Suprapubic skin (tissue), 4 donors: ENCODE results near the gene MYH6. TPM values are rescaled to one million over a fixed set of nuclear protein-coding genes. Genes with fewer than 3 reads are reported as not detected.

Source experiments
- DNase-seq, 2 donors: peaks; one replicate each; pipeline ENCODE4 v3.0.0-alpha.2; 2019; ENCODE audit warnings: low spot score in 2 of 2
- H3K27ac ChIP-seq: fragments of 200-600 bp; sonication (generic); one replicate; pipeline ENCODE4 v1.5.1; 2019
- H3K27me3 ChIP-seq: fragments of 200-600 bp; sonication (generic); one replicate; pipeline ENCODE4 v1.5.1; 2019
- H3K36me3 ChIP-seq: fragments of 200-600 bp; sonication (generic); one replicate; pipeline ENCODE4 v1.5.1; 2019
- H3K4me1 ChIP-seq: fragments of 200-600 bp; sonication (generic); one replicate; pipeline ENCODE4 v1.5.1; 2019
- H3K4me3 ChIP-seq: fragments of 200-600 bp; sonication (generic); one replicate; pipeline ENCODE4 v1.5.1; 2019; ENCODE audit warnings: mild to moderate bottlenecking
- H3K9me3 ChIP-seq: fragments of 200-600 bp; sonication (generic); one replicate; pipeline ENCODE4 v1.5.1; 2019
- CTCF ChIP-seq, 2 donors: fragments of 200-600 bp in 1 of 2; fragments of 450-650 bp in 1 of 2; sonication (generic) in 1 of 2; IDR thresholded peaks; one replicate each; pipeline ENCODE4 v1.5.1; 2016 to 2019; ENCODE audit warnings: antibody characterized with exemption in 2 of 2, mild to moderate bottlenecking in 1 of 2, moderate library complexity in 1 of 2
- EP300 ChIP-seq: sonication (generic); formaldehyde crosslinking; IDR thresholded peaks from one replicate; pipeline ENCODE4 v1.6.1; 2017; ENCODE audit warnings: antibody characterized with exemption
- POLR2A ChIP-seq, 2 donors: fragments of 450-650 bp; IDR thresholded peaks; one replicate each; pipeline ENCODE4 v1.6.1; 2017; ENCODE audit warnings: antibody characterized with exemption in 2 of 2, mild to moderate bottlenecking in 2 of 2, moderate library complexity in 2 of 2
- POLR2AphosphoS5 ChIP-seq, 3 donors: sonication (generic); formaldehyde crosslinking; IDR thresholded peaks; one replicate each; pipeline ENCODE4 v1.6.1; 2017; ENCODE audit warnings: antibody characterized with exemption in 3 of 3
- WGBS: methylation state at CpG from one replicate; pipeline ENCODE4 v1.1.5; 2018; 5-methylcytosine and 5-hydroxymethylcytosine counted together
- total RNA-seq, 4 donors: library from RNA; depleted of rRNA; stranded (reverse); fragments of >200 nt; gene quantifications; one replicate each; pipeline ENCODE4 v1.1.0, GENCODE V29; 2016

MYH6 gene
- total RNA-seq, 4 donors from 2014 or later: not detected

GRCh38 chr14:23409966-23410635 lies 2.0 kb upstream of the MYH6 start:
- no peaks in the 10 kb centered on the region for H3K9me3 ChIP-seq
- TF ChIP-seq POLR2AphosphoS5 (IDR thresholded peaks at IDR 0.05) (no peak), CTCF (IDR thresholded peaks at IDR 0.05) (no peak), EP300 (no peak), POLR2A (IDR thresholded peaks at IDR 0.05) (no peak)
- no peak overlapping the region for H3K4me3 ChIP-seq
- 83% methylated on average over 10 of the region's 14 CpGs for WGBS
- no peak overlapping the region for H3K27ac ChIP-seq
- no peaks in the 10 kb centered on the region for H3K36me3 ChIP-seq
- H3K27me3 ChIP-seq: peaks cover 30% of the 10 kb centered on the region
- no peaks in the 10 kb centered on the region for H3K4me1 ChIP-seq
- DNase-seq: no peak

- no peak for DNase-seq
- 80% methylated on average over 1 of the region's 2 CpGs for WGBS
- Histone ChIP-seq H3K4me3 (no peak overlapping the region), H3K9me3 (no peaks in the 10 kb centered on the region), H3K27me3 (peaks cover 35% of the 10 kb centered on the region), H3K36me3 (no peaks in the 10 kb centered on the region), H3K27ac (no peak overlapping the region), H3K4me1 (no peaks in the 10 kb centered on the region)
- no peak for TF ChIP-seq EP300
- TF ChIP-seq POLR2AphosphoS5 (IDR thresholded peaks at IDR 0.05): no peak
- no peak for TF ChIP-seq POLR2A (IDR thresholded peaks at IDR 0.05)
- no peak for TF ChIP-seq CTCF (IDR thresholded peaks at IDR 0.05)
Observed at GRCh38 chr14:23409475-23409874, 1.4 kb upstream of the MYH6 start.

- H3K9me3 ChIP-seq: no peaks in the 10 kb centered on the region
- WGBS: 52% methylated on average over 5 of the region's 5 CpGs
- TF ChIP-seq CTCF (IDR thresholded peaks at IDR 0.05): no peak
- TF ChIP-seq POLR2AphosphoS5 (IDR thresholded peaks at IDR 0.05): no peak
- TF ChIP-seq EP300: no peak
- TF ChIP-seq POLR2A (IDR thresholded peaks at IDR 0.05): no peak
- peaks cover 47% of the 10 kb centered on the region for H3K27me3 ChIP-seq
- DNase-seq: no peak
- no peaks in the 10 kb centered on the region for H3K36me3 ChIP-seq
- H3K27ac ChIP-seq: no peak overlapping the region
- H3K4me1 ChIP-seq: no peaks in the 10 kb centered on the region
- H3K4me3 ChIP-seq: no peak overlapping the region
Observed at GRCh38 chr14:23408307-23408630, 196 bp upstream of the MYH6 start.

- no peak overlapping the region for H3K4me3 ChIP-seq
- peaks cover 56% of the 10 kb centered on the region for H3K27me3 ChIP-seq
- 87% methylated on average over 12 of the region's 15 CpGs for WGBS
Observed at GRCh38 chr14:23406725-23407355, 1.2 kb downstream of the MYH6 start.

GRCh38 chr14:23406244-23406643 lies 1.8 kb downstream of the MYH6 start:
- H3K27me3 ChIP-seq: peaks cover 57% of the 10 kb centered on the region
- no peak for DNase-seq
- H3K36me3 ChIP-seq: no peaks in the 10 kb centered on the region
- 17% methylated on average over 4 of the region's 4 CpGs for WGBS
- H3K9me3 ChIP-seq: no peaks in the 10 kb centered on the region
- no peak for TF ChIP-seq EP300
- no peak for TF ChIP-seq CTCF (IDR thresholded peaks at IDR 0.05)
- TF ChIP-seq POLR2AphosphoS5 (IDR thresholded peaks at IDR 0.05): no peak
- TF ChIP-seq POLR2A (IDR thresholded peaks at IDR 0.05): no peak
- no peak overlapping the region for H3K4me3 ChIP-seq
- H3K27ac ChIP-seq: no peak overlapping the region
- H3K4me1 ChIP-seq: no peaks in the 10 kb centered on the region

More at GRCh38 chr14:23406725-23407355, 1.2 kb downstream of the MYH6 start:
- no peak for TF ChIP-seq EP300
- Histone ChIP-seq H3K9me3 (no peaks in the 10 kb centered on the region), H3K36me3 (no peaks in the 10 kb centered on the region), H3K27ac (no peak overlapping the region), H3K4me1 (no peaks in the 10 kb centered on the region)
- no peak for DNase-seq
